SW480 (cell line): ENCODE data around the gene RPA1.
A peak's percentile ranks its signal among the peaks of the same experiment; 100 is the strongest.

ENCODE experiments used
- DNase-seq: peaks from one replicate; pipeline ENCODE4 v3.0.0-alpha.2; 2016; ENCODE audit warnings: low spot score

Gene RPA1

GRCh38 chr17:1909985-1910384 is 80.2 kb downstream of the RPA1 start:
- no peak for DNase-seq

- no peak for DNase-seq
Observed at GRCh38 chr17:1912146-1912545, 82.3 kb downstream of the RPA1 start.

DNA sequence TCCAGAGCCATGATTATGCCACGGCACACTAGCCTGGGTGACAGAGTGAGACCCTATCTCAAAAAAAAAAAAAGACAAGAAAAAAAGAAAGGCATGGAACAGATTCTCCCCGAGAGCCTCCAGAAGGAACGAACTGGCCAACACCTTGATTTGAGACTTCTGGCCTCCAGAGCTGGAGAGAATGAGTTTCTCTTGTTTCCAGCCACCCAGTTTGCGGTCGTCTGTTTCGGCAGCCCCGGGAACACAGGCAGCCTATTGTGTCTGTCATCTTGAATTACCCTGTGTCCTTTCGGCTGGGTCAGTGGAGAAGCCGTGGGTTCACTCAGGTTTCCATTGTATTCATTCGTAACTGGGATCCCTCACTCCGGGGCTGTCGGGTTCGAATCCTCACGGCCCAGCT is 83.9 kb downstream of the RPA1 start:
- no peak for DNase-seq

DNA sequence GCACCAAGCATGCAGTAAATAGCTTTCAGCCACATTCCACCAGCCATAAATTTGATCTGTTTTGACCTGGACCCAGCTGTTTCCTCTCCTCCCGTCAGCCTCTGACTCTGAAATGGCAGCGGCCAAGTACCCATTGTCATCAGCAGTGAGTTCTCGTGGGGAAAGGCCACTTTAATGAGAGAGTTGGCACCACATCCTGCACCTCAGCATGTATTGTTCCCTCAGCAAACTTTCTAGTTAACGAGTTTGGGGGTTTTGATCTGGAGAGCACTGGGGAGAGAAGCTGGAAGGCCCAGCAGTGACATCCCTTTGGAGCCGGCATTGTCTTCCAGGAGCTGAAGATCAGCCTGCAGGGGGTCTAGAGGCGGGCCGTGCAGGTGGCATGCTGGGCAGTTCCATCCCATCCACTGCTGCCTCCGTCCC is 84.9 kb downstream of the RPA1 start:
- no peak for DNase-seq

DNA sequence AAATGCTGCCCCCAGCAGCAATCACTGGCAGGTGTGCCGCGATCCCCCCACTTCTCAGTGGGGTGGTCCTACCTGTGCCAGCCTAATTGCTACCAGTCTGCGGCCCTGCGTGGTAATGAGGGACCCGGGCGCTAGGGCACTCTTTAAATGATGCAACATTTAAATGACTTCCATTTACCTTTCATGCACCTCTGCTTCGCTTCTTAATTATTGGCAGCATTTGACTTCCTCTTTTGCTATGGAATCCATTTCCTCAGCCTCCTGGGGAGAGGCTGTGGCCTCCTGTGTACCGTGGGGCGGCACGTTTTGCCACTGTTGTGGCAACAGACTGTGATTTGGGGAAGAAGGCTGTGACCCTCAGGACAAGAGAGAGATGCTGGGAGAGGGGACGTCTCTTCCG is 86.1 kb downstream of the RPA1 start:
- DNase-seq, result no peak

DNA sequence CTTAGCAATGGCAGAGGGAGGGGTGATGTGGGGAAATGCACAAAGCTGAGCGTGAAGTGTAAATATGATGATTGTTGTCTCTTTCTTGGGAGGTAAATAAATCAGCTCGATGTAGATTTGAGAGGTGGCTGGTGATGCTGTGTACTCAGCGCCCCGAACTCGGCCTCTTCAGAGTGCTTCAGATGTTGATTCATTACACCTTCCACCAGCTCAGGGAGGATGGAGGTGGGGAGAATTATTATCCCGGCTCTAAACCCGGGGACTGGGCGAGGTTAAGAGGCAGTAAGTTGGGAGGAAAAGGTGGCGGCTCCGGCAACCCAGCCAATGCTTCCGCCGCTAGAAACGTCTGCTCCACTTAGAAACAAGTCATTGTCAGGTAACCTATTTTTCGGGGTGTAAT is 86.5 kb downstream of the RPA1 start:
- DNase-seq, result no peak

GRCh38 chr17:1916963-1917715 is 87.3 kb downstream of the RPA1 start:
- DNase-seq, result no peak

GRCh38 chr17:1918346-1919162 is 88.7 kb downstream of the RPA1 start:
- no peak for DNase-seq

GRCh38 chr17:1919201-1919600 is 89.4 kb downstream of the RPA1 start:
- no peak for DNase-seq

- no peak for DNase-seq
Observed at GRCh38 chr17:1920948-1921351, 91.1 kb downstream of the RPA1 start.

GRCh38 chr17:1928976-1929375 is 99.2 kb downstream of the RPA1 start:
- DNase-seq, result no peak

DNA sequence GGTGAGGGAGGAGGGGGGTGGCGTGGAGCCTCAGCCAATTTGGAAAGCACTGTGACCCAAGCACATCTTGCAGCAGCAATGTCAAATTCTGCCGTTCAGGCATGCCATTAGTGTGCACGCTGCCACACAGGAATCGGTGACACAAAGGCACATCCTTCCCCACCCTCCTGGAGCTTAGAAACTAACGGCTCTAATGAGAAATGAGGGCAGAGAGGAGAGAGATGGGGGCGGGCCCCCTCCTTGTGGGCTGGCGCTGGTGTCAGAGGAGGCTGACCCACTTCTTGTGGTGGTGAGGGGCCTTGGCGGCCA is 100.5 kb downstream of the RPA1 start:
- no peak for DNase-seq

GRCh38 chr17:1931844-1932579 is 102.2 kb downstream of the RPA1 start:
- DNase-seq, result peak; percentile 50

DNA sequence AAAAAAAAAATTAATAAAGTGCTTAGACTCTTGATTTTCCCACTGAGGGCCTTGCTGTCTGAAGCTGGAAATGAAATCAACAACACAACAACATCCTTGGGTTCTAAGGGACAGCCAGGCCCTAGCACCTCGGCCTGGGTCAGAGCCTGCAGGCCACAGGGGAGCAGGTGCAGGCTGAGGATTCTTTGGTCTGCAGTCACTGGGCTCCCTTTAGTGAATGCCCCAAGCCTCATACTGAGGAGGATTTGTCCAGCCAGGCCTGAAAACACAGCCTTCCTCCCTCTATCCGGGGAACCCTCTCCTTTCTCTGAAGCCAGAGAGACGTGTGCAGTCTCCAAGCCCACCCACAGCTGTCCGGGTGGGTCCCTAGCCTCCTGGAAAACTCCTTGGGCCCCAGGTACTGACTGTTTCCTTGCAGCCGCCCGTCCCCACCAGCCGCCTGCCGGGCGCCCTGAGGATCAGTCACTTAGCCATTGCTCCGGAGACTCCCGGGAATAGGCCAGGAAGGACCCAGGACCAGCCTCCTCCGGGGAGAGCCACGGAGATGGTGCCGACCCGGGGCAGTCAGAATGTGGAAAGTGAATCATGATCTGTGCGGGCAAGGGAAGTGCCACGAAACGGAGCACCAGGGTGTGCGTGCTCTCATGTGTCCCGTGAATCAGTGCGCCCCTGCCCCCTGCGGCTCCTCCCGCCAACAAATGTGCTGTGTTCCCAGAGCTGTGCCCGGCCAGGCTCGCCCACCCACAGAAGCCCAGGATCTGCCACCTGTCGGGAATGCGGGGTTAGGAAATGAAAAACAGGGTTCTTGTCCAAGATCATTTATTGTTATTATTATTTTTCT is 104.3 kb downstream of the RPA1 start:
- no peak for DNase-seq

- DNase-seq, result no peak
Observed at GRCh38 chr17:1934901-1935300, 105.1 kb downstream of the RPA1 start.

- no peak for DNase-seq
Observed at GRCh38 chr17:1936766-1937165, 107.0 kb downstream of the RPA1 start.

- no peak for DNase-seq
Observed at GRCh38 chr17:1937461-1937860, 107.7 kb downstream of the RPA1 start.

- no peak for DNase-seq
Observed at GRCh38 chr17:1939981-1940809, 110.4 kb downstream of the RPA1 start.

- DNase-seq, result no peak
Observed at GRCh38 chr17:1940810-1941185, 111.0 kb downstream of the RPA1 start.

DNA sequence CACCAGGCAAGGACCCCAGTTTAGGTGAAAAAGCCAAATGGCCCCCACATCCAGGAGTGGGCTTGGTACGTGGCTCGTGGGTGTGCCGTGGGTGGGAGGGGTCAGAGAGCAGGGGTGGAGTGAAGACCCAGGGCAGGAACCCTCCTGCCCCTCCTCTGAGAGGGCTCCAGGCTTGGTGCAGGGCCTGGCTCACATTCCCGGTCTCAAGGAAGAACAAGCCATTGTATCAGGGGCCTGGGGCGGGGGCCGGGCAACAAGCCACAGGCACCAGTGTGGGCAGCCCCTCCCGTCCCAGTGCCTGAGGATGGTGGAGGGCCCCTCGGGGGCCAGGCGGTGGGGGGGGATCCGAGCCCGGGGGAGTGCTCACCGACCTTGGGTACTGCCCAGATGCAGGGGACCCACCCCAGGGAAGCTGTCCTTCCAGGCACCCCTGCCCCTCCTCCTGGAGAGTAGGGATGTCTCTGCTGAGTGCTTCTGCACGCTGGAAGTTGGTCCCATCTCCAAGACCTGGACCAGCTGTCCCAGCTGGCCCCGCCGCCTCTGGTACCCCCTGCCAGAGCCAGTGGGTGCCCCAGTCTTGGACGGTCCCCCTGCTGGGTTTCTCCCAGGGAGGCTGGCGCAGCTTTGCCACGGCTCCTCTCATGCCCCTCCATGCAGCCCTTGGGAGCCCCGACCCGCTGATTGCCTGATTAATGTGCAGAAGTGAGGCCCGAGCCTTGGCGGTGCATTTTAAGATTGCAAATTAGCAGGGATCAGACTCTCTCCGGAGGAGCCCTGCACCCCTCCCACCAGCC is 111.7 kb downstream of the RPA1 start:
- DNase-seq, result no peak

- no peak for DNase-seq
Observed at GRCh38 chr17:1942066-1942365, 112.2 kb downstream of the RPA1 start.
